Measurements from ENCODE around the gene ZBTB16.

DNA sequence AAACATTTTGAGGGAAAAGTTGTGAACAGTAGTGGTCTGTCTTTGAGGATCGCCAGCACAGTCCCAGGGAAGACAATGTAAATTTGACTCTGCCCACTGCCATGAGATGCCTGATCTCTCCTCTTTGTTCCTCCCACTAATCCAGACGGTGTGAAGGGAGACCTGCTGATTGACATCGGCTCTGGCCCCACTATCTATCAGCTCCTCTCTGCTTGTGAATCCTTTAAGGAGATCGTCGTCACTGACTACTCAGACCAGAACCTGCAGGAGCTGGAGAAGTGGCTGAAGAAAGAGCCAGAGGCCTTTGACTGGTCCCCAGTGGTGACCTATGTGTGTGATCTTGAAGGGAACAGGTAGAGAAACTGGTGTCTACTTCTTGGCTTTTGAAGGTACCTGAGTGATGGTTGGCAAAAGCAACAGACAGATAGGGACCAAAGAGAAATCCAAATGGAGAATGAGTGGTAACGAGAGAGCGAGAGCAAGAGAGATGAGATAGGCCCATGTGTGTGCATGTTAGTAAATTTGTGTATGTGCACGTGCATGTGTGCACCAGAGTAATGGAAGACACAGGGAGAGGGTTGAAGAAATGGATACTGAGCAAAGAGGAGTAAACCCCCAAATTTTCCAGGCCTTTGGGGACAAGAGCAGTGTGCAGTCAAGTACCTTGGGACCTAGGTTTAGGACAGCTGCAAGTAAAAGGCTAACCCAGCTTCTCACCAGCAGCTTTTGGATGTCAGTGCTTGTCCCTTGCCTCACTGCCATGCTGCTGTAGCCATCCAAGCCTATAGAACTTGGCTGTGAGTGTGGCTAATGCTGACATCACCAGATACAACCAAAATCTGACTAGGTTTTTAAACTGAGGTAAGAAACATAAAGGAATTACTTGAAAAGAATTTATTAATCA lies 238.5 kb downstream of the ZBTB16 start:
- TF ChIP-seq, protein P1, sequence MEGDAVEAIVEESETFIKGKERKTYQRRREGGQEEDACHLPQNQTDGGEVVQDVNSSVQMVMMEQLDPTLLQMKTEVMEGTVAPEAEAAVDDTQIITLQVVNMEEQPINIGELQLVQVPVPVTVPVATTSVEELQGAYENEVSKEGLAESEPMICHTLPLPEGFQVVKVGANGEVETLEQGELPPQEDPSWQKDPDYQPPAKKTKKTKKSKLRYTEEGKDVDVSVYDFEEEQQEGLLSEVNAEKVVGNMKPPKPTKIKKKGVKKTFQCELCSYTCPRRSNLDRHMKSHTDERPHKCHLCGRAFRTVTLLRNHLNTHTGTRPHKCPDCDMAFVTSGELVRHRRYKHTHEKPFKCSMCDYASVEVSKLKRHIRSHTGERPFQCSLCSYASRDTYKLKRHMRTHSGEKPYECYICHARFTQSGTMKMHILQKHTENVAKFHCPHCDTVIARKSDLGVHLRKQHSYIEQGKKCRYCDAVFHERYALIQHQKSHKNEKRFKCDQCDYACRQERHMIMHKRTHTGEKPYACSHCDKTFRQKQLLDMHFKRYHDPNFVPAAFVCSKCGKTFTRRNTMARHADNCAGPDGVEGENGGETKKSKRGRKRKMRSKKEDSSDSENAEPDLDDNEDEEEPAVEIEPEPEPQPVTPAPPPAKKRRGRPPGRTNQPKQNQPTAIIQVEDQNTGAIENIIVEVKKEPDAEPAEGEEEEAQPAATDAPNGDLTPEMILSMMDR (IDR thresholded peaks at IDR 0.05) = no peak
- no peak for TF ChIP-seq ZFX (IDR thresholded peaks at IDR 0.05; ENCODE audit: borderline replicate concordance)
